H9 (cell line): ENCODE results near the gene HPCAL1. TPM values are rescaled to one million over a fixed set of nuclear protein-coding genes. Genes with fewer than 3 reads are reported as not detected.

Experiments
- DNase-seq: peaks from one replicate; pipeline ENCODE4 v3.0.0-alpha.2; 2017
- H2AFZ ChIP-seq: one replicate; pipeline ENCODE4 v1.6.1; 2013; ENCODE audit warnings: mild to moderate bottlenecking, low read length, control low read depth, moderate library complexity
- H2AK5ac ChIP-seq: 2 replicates; pipeline ENCODE4 v1.6.1; 2013; ENCODE audit warnings: low read length, control low read depth, mixed read lengths; ENCODE audit not compliant: insufficient read length
- H2BK120ac ChIP-seq: one replicate; pipeline ENCODE4 v1.6.1; 2013; ENCODE audit warnings: low read depth, mild to moderate bottlenecking, low read length, control low read depth, inconsistent platforms; ENCODE audit not compliant: poor library complexity, severe bottlenecking
- H2BK12ac ChIP-seq: 2 replicates; pipeline ENCODE4 v1.6.1; 2013; ENCODE audit warnings: low read length, control low read depth, mixed read lengths, low read depth; ENCODE audit not compliant: insufficient read length
- H2BK15ac ChIP-seq: 2 replicates; pipeline ENCODE4 v1.6.1; 2013; ENCODE audit warnings: low read depth, low read length, control low read depth
- H2BK20ac ChIP-seq: one replicate; pipeline ENCODE4 v1.6.1; 2013; ENCODE audit warnings: low read depth, mild to moderate bottlenecking, low read length, control low read depth, inconsistent platforms; ENCODE audit not compliant: poor library complexity, severe bottlenecking
- H2BK5ac ChIP-seq: 2 replicates; pipeline ENCODE4 v1.6.1; 2013; ENCODE audit warnings: low read length, control low read depth, mixed read lengths; ENCODE audit not compliant: insufficient read length
- H3K14ac ChIP-seq: 2 replicates; pipeline ENCODE4 v1.6.1; 2013; ENCODE audit warnings: low read length, control low read depth; ENCODE audit not compliant: insufficient read depth
- H3K18ac ChIP-seq: 2 replicates; pipeline ENCODE4 v1.6.1; 2013; ENCODE audit warnings: low read depth, mild to moderate bottlenecking, mixed read lengths, low read length, control low read depth; ENCODE audit not compliant: insufficient read length
- H3K23ac ChIP-seq: 2 replicates; pipeline ENCODE4 v1.6.1; 2013; ENCODE audit warnings: low read length, control low read depth, mixed read lengths, low read depth; ENCODE audit not compliant: insufficient read length
- H3K23me2 ChIP-seq: 2 replicates; pipeline ENCODE4 v1.6.1; 2013; ENCODE audit warnings: low read depth, mild to moderate bottlenecking, mixed read lengths, low read length, control low read depth; ENCODE audit not compliant: insufficient read length, poor library complexity, severe bottlenecking
- H3K27ac ChIP-seq: 2 replicates; pipeline ENCODE4 v1.5.1; 2013; ENCODE audit warnings: low read length, control low read depth, mixed read lengths, low read depth; ENCODE audit not compliant: insufficient read length
- H3K27me3 ChIP-seq: 2 replicates; pipeline ENCODE4 v1.6.1; 2013; ENCODE audit warnings: low read length, control low read depth, inconsistent platforms; ENCODE audit not compliant: insufficient read depth
- H3K4ac ChIP-seq: 2 replicates; pipeline ENCODE4 v1.6.1; 2013; ENCODE audit warnings: low read depth, mild to moderate bottlenecking, control low read depth, inconsistent platforms, low read length, moderate library complexity
- H3K4me1 ChIP-seq: 2 replicates; pipeline ENCODE4 v1.6.1; 2013; ENCODE audit warnings: low read length, control low read depth, inconsistent platforms; ENCODE audit not compliant: insufficient read depth
- H3K4me2 ChIP-seq: 2 replicates; pipeline ENCODE4 v1.6.1; 2013; ENCODE audit warnings: low read length, control low read depth, mixed read lengths; ENCODE audit not compliant: insufficient read length, insufficient read depth
- H3K56ac ChIP-seq: 2 replicates; pipeline ENCODE4 v1.6.1; 2013; ENCODE audit warnings: low read depth, mild to moderate bottlenecking, mixed read lengths, low read length, control low read depth; ENCODE audit not compliant: insufficient read length
- H3K79me1 ChIP-seq: 2 replicates; pipeline ENCODE4 v1.6.1; 2013; ENCODE audit warnings: low read depth, mild to moderate bottlenecking, moderate library complexity, low read length, control low read depth, inconsistent platforms; ENCODE audit not compliant: insufficient read depth, poor library complexity, severe bottlenecking
- H3K79me2 ChIP-seq: 2 replicates; pipeline ENCODE4 v1.6.1; 2013; ENCODE audit warnings: low read length, control low read depth, inconsistent platforms; ENCODE audit not compliant: insufficient read depth
- H3K9ac ChIP-seq: 2 replicates; pipeline ENCODE4 v1.6.1; 2013; ENCODE audit warnings: low read length, control low read depth, mixed read lengths; ENCODE audit not compliant: insufficient read length; ENCODE audit errors: extremely low read depth
- H3K9me3 ChIP-seq: one replicate; pipeline ENCODE4 v1.6.1; 2013; ENCODE audit warnings: low read depth, low read length, inconsistent platforms; ENCODE audit not compliant: control insufficient read depth
- H3T11ph ChIP-seq: one replicate; pipeline ENCODE4 v1.6.1; 2013; ENCODE audit warnings: mild to moderate bottlenecking, low read length, control low read depth, inconsistent platforms
- H4K20me1 ChIP-seq: one replicate; pipeline ENCODE4 v1.6.1; 2013; ENCODE audit not compliant: control insufficient read depth, insufficient read length, insufficient read depth
- H4K5ac ChIP-seq: 2 replicates; pipeline ENCODE4 v1.6.1; 2013; ENCODE audit warnings: low read depth, mild to moderate bottlenecking, mixed read lengths, low read length, control low read depth; ENCODE audit not compliant: insufficient read length
- H4K8ac ChIP-seq: replicated peaks from 2 replicates; pipeline ENCODE4 v1.6.1; 2013; ENCODE audit warnings: low read length, control low read depth, mixed read lengths, low read depth; ENCODE audit not compliant: insufficient read length
- H4K91ac ChIP-seq: 2 replicates; pipeline ENCODE4 v1.6.1; 2013; ENCODE audit warnings: low read depth, mild to moderate bottlenecking, moderate library complexity, mixed read lengths, low read length, control low read depth; ENCODE audit not compliant: insufficient read length
- H3K27ac Mint-ChIP-seq, 3 experiments: 2 replicates in 2 of 3; 3 replicates in 1 of 3; pipeline ENCODE4 v1.8.0; 2020 to 2021; ENCODE audit warnings: mixed read lengths in 3 of 3, mild to moderate bottlenecking in 1 of 3, moderate library complexity in 1 of 3
- H3K27me3 Mint-ChIP-seq: 2 replicates; pipeline ENCODE4 v1.8.0; 2021; ENCODE audit warnings: low read depth, mild to moderate bottlenecking, moderate library complexity, mixed read lengths
- H3K36me3 Mint-ChIP-seq, 3 experiments: 2 replicates in 2 of 3; 3 replicates in 1 of 3; pipeline ENCODE4 v1.8.0; 2020 to 2021; ENCODE audit warnings: low read depth in 3 of 3, mixed read lengths in 3 of 3; ENCODE audit not compliant: insufficient read depth in 1 of 3
- H3K4me1 Mint-ChIP-seq, 2 experiments: 2 replicates each; pipeline ENCODE4 v1.8.0; 2020; ENCODE audit warnings: mixed read lengths in 2 of 2
- H3K4me3 Mint-ChIP-seq, 2 experiments: 2 replicates in 1 of 2; 3 replicates in 1 of 2; pipeline ENCODE4 v1.8.0; 2020 to 2021; ENCODE audit warnings: mild to moderate bottlenecking in 2 of 2, mixed read lengths in 2 of 2, moderate library complexity in 1 of 2
- H3K9me3 Mint-ChIP-seq, 2 experiments: 2 replicates in 1 of 2; 3 replicates in 1 of 2; pipeline ENCODE4 v1.8.0; 2020; ENCODE audit warnings: mild to moderate bottlenecking in 2 of 2, mixed read lengths in 2 of 2, moderate library complexity in 1 of 2
- WGBS: extraction: QIAGEN DNeasy Blood & Tissue Kit; methylation state at CpG from one replicate; pipeline ENCODE4 v1.1.7; 2013; ENCODE audit warnings: missing lambda C conversion rate, low lambda C conversion rate, mixed read lengths; ENCODE audit not compliant: insufficient read length; ENCODE audit errors: extremely low coverage; 5-methylcytosine and 5-hydroxymethylcytosine counted together
- total RNA-seq: library from RNA; stranded (reverse); gene quantifications from 2 replicates; pipeline ENCODE4 v1.2.1, GENCODE V29; 2021
- TF ChIP-seq, protein P1 (sequence below): fragments of 200-600 bp; sonication (generic); conservative IDR thresholded peaks from 3 replicates; pipeline ENCODE4 v1.8.0; 2021; ENCODE audit warnings: antibody characterized with exemption, mild to moderate bottlenecking

Gene HPCAL1
- total RNA-seq, 1 experiment from 2014 or later = 4.7 TPM

DNA sequence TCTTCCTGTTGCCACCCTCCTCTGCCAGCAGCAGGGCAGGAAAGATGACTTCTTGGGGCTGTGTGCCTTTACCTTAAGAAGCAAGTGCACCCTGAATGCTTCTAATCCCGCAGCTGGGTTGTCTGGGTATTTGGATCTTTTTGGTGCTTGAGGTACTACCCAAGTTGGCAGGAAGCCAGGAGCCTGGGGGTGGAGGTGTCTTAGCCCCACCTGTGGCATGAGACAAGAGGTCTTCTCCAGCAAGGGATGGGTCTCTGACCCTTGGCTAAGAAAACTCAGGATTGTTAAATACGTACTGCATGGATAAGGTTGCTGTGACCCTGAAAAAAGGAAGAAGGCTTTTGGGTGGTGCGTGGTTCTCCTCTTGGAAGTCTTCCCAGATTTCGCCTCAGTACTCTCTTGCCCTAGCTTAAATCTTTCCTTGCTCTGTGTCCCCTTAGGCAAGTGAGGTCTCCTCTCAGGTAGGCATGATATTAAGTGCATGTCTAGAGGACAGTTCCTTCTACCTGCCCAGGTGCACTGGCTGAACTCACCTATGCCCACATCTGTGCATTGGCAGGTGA is 4.3 kb downstream of the HPCAL1 start:
- Histone ChIP-seq H4K20me1 (no peaks in the 10 kb centered on the region), H3K79me1 (no peaks in the 10 kb centered on the region), H3K4ac (no peak overlapping the region), H3T11ph (no peak overlapping the region), H3K23me2 (peaks cover 18% of the 10 kb centered on the region), H2BK5ac (no peak overlapping the region), H3K23ac (no peak overlapping the region), H4K5ac (no peak overlapping the region), H3K4me1 (no peaks in the 10 kb centered on the region), H2BK15ac (no peak overlapping the region), H4K8ac (no peak overlapping the region), H3K27ac (no peak overlapping the region), H2AK5ac (no peak overlapping the region), H3K79me2 (no peaks in the 10 kb centered on the region), H3K9ac (no peak overlapping the region), H2BK20ac (no peak overlapping the region), H2BK12ac (no peak overlapping the region), H3K27me3 (peaks cover 24% of the 10 kb centered on the region; the same call in 1 of the 2 replicates), H3K9me3 (no peaks in the 10 kb centered on the region), H3K4me2 (no peak overlapping the region), H2AFZ (no peak overlapping the region), H3K14ac (no peak overlapping the region), H2BK120ac (no peak overlapping the region), H4K91ac (no peak overlapping the region), H3K18ac (no peak overlapping the region), H3K56ac (no peak overlapping the region)
- H3K36me3 Mint-ChIP-seq = no peaks in the 10 kb centered on the region
- peaks cover 53% of the 10 kb centered on the region for H3K27me3 Mint-ChIP-seq
- H3K9me3 Mint-ChIP-seq = peaks cover 0 to 3% of the 10 kb centered on the region in 2 experiments; a peak in 1 of 5 replicates
- no CpG with 5 or more reads among the region's 4 CpGs for WGBS
- TF ChIP-seq, protein P1, sequence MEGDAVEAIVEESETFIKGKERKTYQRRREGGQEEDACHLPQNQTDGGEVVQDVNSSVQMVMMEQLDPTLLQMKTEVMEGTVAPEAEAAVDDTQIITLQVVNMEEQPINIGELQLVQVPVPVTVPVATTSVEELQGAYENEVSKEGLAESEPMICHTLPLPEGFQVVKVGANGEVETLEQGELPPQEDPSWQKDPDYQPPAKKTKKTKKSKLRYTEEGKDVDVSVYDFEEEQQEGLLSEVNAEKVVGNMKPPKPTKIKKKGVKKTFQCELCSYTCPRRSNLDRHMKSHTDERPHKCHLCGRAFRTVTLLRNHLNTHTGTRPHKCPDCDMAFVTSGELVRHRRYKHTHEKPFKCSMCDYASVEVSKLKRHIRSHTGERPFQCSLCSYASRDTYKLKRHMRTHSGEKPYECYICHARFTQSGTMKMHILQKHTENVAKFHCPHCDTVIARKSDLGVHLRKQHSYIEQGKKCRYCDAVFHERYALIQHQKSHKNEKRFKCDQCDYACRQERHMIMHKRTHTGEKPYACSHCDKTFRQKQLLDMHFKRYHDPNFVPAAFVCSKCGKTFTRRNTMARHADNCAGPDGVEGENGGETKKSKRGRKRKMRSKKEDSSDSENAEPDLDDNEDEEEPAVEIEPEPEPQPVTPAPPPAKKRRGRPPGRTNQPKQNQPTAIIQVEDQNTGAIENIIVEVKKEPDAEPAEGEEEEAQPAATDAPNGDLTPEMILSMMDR = no peak
- peaks cover 16 to 22% of the 10 kb centered on the region in 2 experiments for H3K4me1 Mint-ChIP-seq
- DNase-seq = no peak
- no peak overlapping the region for H3K27ac Mint-ChIP-seq
- H3K4me3 Mint-ChIP-seq = no peak overlapping the region
